OCI-LY1 (cell line): Measurements from ENCODE around the gene CPA5.

Experiments
- EZH2 ChIP-seq: fragments of 200-600 bp; sonication (generic), shearing (Covaris generic); IDR thresholded peaks from 2 replicates; pipeline ENCODE4 v1.8.0; 2017; ENCODE audit warnings: borderline replicate concordance, mixed run types, mild to moderate bottlenecking, antibody characterized with exemption, low read length, moderate library complexity, mixed read lengths
- TF ChIP-seq, protein P1 (sequence below): fragments of 200-600 bp; sonication (generic), shearing (Covaris generic); IDR thresholded peaks from 2 replicates; pipeline ENCODE4 v1.5.1; 2017; ENCODE audit warnings: mild to moderate bottlenecking, antibody characterized with exemption, low read length, moderate library complexity, mixed read lengths

- TF ChIP-seq, protein P1, sequence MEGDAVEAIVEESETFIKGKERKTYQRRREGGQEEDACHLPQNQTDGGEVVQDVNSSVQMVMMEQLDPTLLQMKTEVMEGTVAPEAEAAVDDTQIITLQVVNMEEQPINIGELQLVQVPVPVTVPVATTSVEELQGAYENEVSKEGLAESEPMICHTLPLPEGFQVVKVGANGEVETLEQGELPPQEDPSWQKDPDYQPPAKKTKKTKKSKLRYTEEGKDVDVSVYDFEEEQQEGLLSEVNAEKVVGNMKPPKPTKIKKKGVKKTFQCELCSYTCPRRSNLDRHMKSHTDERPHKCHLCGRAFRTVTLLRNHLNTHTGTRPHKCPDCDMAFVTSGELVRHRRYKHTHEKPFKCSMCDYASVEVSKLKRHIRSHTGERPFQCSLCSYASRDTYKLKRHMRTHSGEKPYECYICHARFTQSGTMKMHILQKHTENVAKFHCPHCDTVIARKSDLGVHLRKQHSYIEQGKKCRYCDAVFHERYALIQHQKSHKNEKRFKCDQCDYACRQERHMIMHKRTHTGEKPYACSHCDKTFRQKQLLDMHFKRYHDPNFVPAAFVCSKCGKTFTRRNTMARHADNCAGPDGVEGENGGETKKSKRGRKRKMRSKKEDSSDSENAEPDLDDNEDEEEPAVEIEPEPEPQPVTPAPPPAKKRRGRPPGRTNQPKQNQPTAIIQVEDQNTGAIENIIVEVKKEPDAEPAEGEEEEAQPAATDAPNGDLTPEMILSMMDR, result no peak
- no peak for TF ChIP-seq EZH2
Observed at GRCh38 chr7:130358471-130358870, 13.9 kb downstream of the CPA5 start.
